ENCODE results near the gene SLC4A1AP.
"Not testable (repeated sequence)": the region's sequence is repeated elsewhere in the genome, so short reads cannot be mapped to it uniquely, and the experiment has no call there.

SLC4A1AP gene

GRCh38 chr2:27663285-27664153, at the start of gene SLC4A1AP, which contains the start of gene SUPT7L:
Gene SLC4A1AP (plus strand): TSS chr2:27663889. CDS start chr2:27663915, 26 bp downstream.
Gene SUPT7L (minus strand): TSS chr2:27663614. CDS start chr2:27662192, 1,422 bp downstream.
- DNase-seq (ENCODE audit: low read depth), result peak; percentile 60

- DNase-seq (ENCODE audit: low read depth), result no peak
These were observed 49.7 kb upstream of the SLC4A1AP start for GRCh38 chr2:27613985-27614384.

GRCh38 chr2:27615316-27615715, 48.4 kb upstream of the SLC4A1AP start:
- no peak for DNase-seq (ENCODE audit: low read depth)

GRCh38 chr2:27621524-27621923, 42.2 kb upstream of the SLC4A1AP start:
- DNase-seq (ENCODE audit: low read depth), result no peak

GRCh38 chr2:27622921-27623384, 40.7 kb upstream of the SLC4A1AP start:
- no peak for DNase-seq (ENCODE audit: low read depth)

- no peak for DNase-seq (ENCODE audit: low read depth)
These were observed 38.7 kb upstream of the SLC4A1AP start for GRCh38 chr2:27624943-27625342.

GRCh38 chr2:27626323-27626722, 37.4 kb upstream of the SLC4A1AP start:
- not testable (repeated sequence) for DNase-seq (ENCODE audit: low read depth)

- not testable (repeated sequence) for DNase-seq (ENCODE audit: low read depth)
These were observed 36.8 kb upstream of the SLC4A1AP start for GRCh38 chr2:27626921-27627320.

GRCh38 chr2:27627963-27628766, 35.5 kb upstream of the SLC4A1AP start:
- no peak for DNase-seq (ENCODE audit: low read depth)

GRCh38 chr2:27628767-27629709, 34.7 kb upstream of the SLC4A1AP start, which contains the start of the genes CCDC121 and GPN1:
Gene CCDC121 (minus strand): TSS chr2:27629012. CDS start chr2:27627799, 1,213 bp downstream.
Gene GPN1 (plus strand): TSS chr2:27629050. CDS start chr2:27629059, 9 bp downstream.
- DNase-seq (ENCODE audit: low read depth), result peak; percentile 93

- not testable (repeated sequence) for DNase-seq (ENCODE audit: low read depth)
These were observed 33.4 kb upstream of the SLC4A1AP start for GRCh38 chr2:27630257-27630656.

- no peak for DNase-seq (ENCODE audit: low read depth)
These were observed 29.4 kb upstream of the SLC4A1AP start for GRCh38 chr2:27634291-27634690.

- DNase-seq (ENCODE audit: low read depth), result no peak
These were observed 26.9 kb upstream of the SLC4A1AP start for GRCh38 chr2:27636766-27637165.

GRCh38 chr2:27638037-27638637, 25.6 kb upstream of the SLC4A1AP start:
- DNase-seq (ENCODE audit: low read depth), result no peak

- DNase-seq (ENCODE audit: low read depth), result no peak
These were observed 25.0 kb upstream of the SLC4A1AP start for GRCh38 chr2:27638709-27639108.

GRCh38 chr2:27640722-27641245, 22.9 kb upstream of the SLC4A1AP start:
- no peak for DNase-seq (ENCODE audit: low read depth)

- no peak for DNase-seq (ENCODE audit: low read depth)
These were observed 18.5 kb upstream of the SLC4A1AP start for GRCh38 chr2:27645197-27645596.

GRCh38 chr2:27647289-27647688, 16.4 kb upstream of the SLC4A1AP start:
- DNase-seq (ENCODE audit: low read depth), result no peak

- no peak for DNase-seq (ENCODE audit: low read depth)
These were observed 16.0 kb upstream of the SLC4A1AP start for GRCh38 chr2:27647737-27648136.

GRCh38 chr2:27651056-27651455, 12.6 kb upstream of the SLC4A1AP start:
- DNase-seq (ENCODE audit: low read depth), result no peak

GRCh38 chr2:27652341-27652740, 11.3 kb upstream of the SLC4A1AP start:
- no peak for DNase-seq (ENCODE audit: low read depth)
